Measurements from ENCODE around the gene IQSEC1. TPM values are rescaled to one million over a fixed set of nuclear protein-coding genes. Genes with fewer than 3 reads are reported as not detected.

IQSEC1 gene
- total RNA-seq, 1 donor from 2014 or later: 34.2 TPM

GRCh38 chr3:13003608-13004007, 69.6 kb downstream of the IQSEC1 start:
- Mint-ChIP-seq H3K27ac (no peak overlapping the region), H3K9me3 (ENCODE audit: low read depth) (no peaks in the 10 kb centered on the region), H3K4me1 (ENCODE audit: low read depth) (peaks cover 3% of the 10 kb centered on the region), H3K27me3 (peaks cover 12% of the 10 kb centered on the region), H3K4me3 (ENCODE audit: low read depth) (no peak overlapping the region), H3K36me3 (ENCODE audit: insufficient read depth) (no peaks in the 10 kb centered on the region)
- DNase-seq (ENCODE audit: low spot score, unreplicated experiment): no peak
- no peak for TF ChIP-seq CTCF (IDR thresholded peaks at IDR 0.05; ENCODE audit: unreplicated experiment)

GRCh38 chr3:13002398-13003124, 70.7 kb downstream of the IQSEC1 start:
- Mint-ChIP-seq H3K36me3 (ENCODE audit: insufficient read depth) (no peaks in the 10 kb centered on the region), H3K27ac (no peak overlapping the region), H3K4me3 (ENCODE audit: low read depth) (no peak overlapping the region), H3K4me1 (ENCODE audit: low read depth) (no peaks in the 10 kb centered on the region), H3K27me3 (peaks cover 8% of the 10 kb centered on the region), H3K9me3 (ENCODE audit: low read depth) (no peaks in the 10 kb centered on the region)
- no peak for TF ChIP-seq CTCF (IDR thresholded peaks at IDR 0.05; ENCODE audit: unreplicated experiment)
- no peak for DNase-seq (ENCODE audit: low spot score, unreplicated experiment)

DNA sequence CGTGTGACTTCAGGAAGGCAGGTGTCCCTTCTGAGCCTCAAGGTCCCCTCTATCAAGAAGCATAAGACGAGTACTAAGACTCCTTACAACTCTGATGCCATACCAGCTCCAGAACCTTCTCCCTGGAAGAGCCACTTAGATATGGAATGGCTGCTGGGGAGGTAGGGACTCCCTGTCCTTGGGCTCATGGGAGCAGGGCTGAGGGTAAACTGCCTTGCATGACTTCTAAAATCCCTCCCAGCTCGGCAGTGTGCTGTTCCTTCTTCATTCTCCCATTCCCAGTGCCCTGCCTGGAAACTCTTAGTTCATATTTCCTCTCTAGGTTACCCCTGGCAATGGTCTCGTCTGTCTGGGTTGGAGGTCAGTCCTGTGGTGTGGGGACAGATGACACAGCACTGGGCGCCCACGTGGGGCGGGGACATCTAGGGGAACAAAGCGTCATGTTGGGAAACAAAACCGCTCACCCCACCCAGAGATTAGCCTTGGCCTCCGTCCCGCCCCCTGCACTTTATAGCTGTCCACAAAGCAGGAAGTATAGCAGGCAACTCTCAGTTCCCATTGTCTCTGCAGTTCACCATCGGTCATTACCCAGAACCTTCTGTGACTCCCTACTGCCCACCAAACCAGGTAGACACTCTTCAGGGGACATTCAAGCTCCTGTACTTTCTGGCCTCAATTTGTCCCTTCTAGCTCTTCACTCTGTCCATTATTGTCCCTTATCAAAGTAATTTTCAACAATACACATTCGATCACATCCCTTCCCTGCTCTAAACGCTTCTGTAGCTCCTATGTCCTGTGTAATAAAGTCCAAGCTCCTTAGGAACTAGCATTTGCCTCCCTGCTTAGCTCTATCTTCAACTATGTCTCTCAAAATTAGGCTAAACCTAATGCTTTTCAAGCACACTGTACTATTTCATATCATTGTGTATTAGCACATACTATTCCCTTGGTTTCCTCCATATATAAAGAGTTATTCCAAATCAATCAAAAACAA, 73.8 kb downstream of the IQSEC1 start:
- no peak for DNase-seq (ENCODE audit: low spot score, unreplicated experiment)
- no peak overlapping the region for H3K4me3 Mint-ChIP-seq (ENCODE audit: low read depth)
- peaks cover 2% of the 10 kb centered on the region for H3K4me1 Mint-ChIP-seq (ENCODE audit: low read depth)
- no peak for TF ChIP-seq CTCF (IDR thresholded peaks at IDR 0.05; ENCODE audit: unreplicated experiment)
- no peaks in the 10 kb centered on the region for H3K36me3 Mint-ChIP-seq (ENCODE audit: insufficient read depth)
- peaks cover 19% of the 10 kb centered on the region for H3K27me3 Mint-ChIP-seq
- no peaks in the 10 kb centered on the region for H3K9me3 Mint-ChIP-seq (ENCODE audit: low read depth)
- H3K27ac Mint-ChIP-seq: no peak overlapping the region

DNA sequence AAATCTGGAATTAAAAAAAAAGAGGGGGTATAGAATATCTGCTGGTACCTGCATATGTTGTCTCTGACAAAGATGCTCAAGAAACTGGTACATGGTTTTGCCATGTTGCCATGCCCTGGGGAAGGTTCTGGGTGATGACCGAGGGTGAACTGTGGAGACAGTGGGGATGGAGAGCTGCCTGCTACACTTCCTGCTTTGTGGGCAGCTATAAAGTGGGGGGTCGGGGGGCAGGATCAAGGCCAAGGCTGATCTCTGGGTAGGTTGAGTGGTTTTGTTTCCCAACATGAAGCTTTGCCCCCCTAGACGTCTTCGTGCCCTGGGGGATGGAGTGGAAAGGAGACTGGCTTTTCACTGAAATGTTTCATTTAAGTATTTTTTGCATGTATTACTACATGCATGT, 74.6 kb downstream of the IQSEC1 start:
- Mint-ChIP-seq H3K36me3 (ENCODE audit: insufficient read depth) (no peaks in the 10 kb centered on the region), H3K4me1 (ENCODE audit: low read depth) (peaks cover 2% of the 10 kb centered on the region), H3K4me3 (ENCODE audit: low read depth) (no peak overlapping the region), H3K27me3 (peaks cover 16% of the 10 kb centered on the region), H3K9me3 (ENCODE audit: low read depth) (no peaks in the 10 kb centered on the region), H3K27ac (no peak overlapping the region)
- no peak for TF ChIP-seq CTCF (IDR thresholded peaks at IDR 0.05; ENCODE audit: unreplicated experiment)
- no peak for DNase-seq (ENCODE audit: low spot score, unreplicated experiment)

- Mint-ChIP-seq H3K9me3 (ENCODE audit: low read depth) (no peaks in the 10 kb centered on the region), H3K27me3 (peaks cover 11% of the 10 kb centered on the region), H3K4me1 (ENCODE audit: low read depth) (peaks cover 4% of the 10 kb centered on the region), H3K27ac (no peak overlapping the region), H3K4me3 (ENCODE audit: low read depth) (no peak overlapping the region), H3K36me3 (ENCODE audit: insufficient read depth) (no peaks in the 10 kb centered on the region)
- no peak for TF ChIP-seq CTCF (IDR thresholded peaks at IDR 0.05; ENCODE audit: unreplicated experiment)
- DNase-seq (ENCODE audit: low spot score, unreplicated experiment): no peak
These were observed 75.8 kb downstream of the IQSEC1 start for GRCh38 chr3:12997387-12997786.
